Lung (tissue), 12 donors: ENCODE data around the gene POMT2. TPM values are rescaled to one million over a fixed set of nuclear protein-coding genes. Genes with fewer than 3 reads are reported as not detected.

Source experiments
- ATAC-seq: fragments of 200-7000 bp; cut with Tn5 transposase; one replicate; pipeline ENCODE4 v1.9.1; 2020; ENCODE audit warnings: moderate number of reproducible peaks; ENCODE audit not compliant: insufficient read depth, low FRiP score
- DNase-seq, 3 donors: peaks; one replicate each; pipeline ENCODE4 v3.0.0-alpha.2; 2013 to 2017
- H3K27ac ChIP-seq, 2 donors: one replicate each; pipeline ENCODE4 v1.5.1; 2013; ENCODE audit warnings: mild to moderate bottlenecking in 2 of 2, moderate library complexity in 2 of 2, control low read depth in 1 of 2, inconsistent platforms in 1 of 2, low read depth in 1 of 2, low read length in 1 of 2
- H3K27me3 ChIP-seq, 3 donors: one replicate each; pipeline ENCODE4 v1.5.1; 2013; ENCODE audit warnings: low read length in 2 of 3; ENCODE audit not compliant: control insufficient read depth in 3 of 3, insufficient read depth in 3 of 3
- H3K36me3 ChIP-seq, 4 donors: one replicate each; pipeline ENCODE4 v1.5.1; 2013; ENCODE audit warnings: low read length in 4 of 4, mild to moderate bottlenecking in 1 of 4, moderate library complexity in 1 of 4; ENCODE audit not compliant: control insufficient read depth in 4 of 4, insufficient read depth in 4 of 4
- H3K4me1 ChIP-seq, 5 donors: one replicate each; pipeline ENCODE4 v1.5.1; 2013; ENCODE audit warnings: low read length in 5 of 5, mild to moderate bottlenecking in 2 of 5, moderate library complexity in 1 of 5; ENCODE audit not compliant: control insufficient read depth in 5 of 5, insufficient read depth in 5 of 5
- H3K4me3 ChIP-seq: one replicate; pipeline ENCODE4 v1.5.1; 2013; ENCODE audit warnings: mild to moderate bottlenecking, control low read depth, moderate library complexity
- H3K9ac ChIP-seq, 2 donors: one replicate each; pipeline ENCODE4 v1.5.1; 2013; ENCODE audit warnings: low read length in 2 of 2, control low read depth in 1 of 2; ENCODE audit not compliant: insufficient read depth in 1 of 2
- H3K9me3 ChIP-seq, 4 donors: one replicate each; pipeline ENCODE4 v1.5.1; 2013; ENCODE audit warnings: low read length in 3 of 4, mild to moderate bottlenecking in 1 of 4, moderate library complexity in 1 of 4; ENCODE audit not compliant: control insufficient read depth in 4 of 4, insufficient read depth in 3 of 4
- WGBS, 2 donors: extraction: QIAGEN DNeasy Blood & Tissue Kit; methylation state at CpG; one replicate each; pipeline ENCODE4 v1.1.7; 2013; 5-methylcytosine and 5-hydroxymethylcytosine counted together
- polyA plus RNA-seq, 2 donors: library from polyadenylated mRNA; stranded (reverse); fragments of 200-250 nt; gene quantifications; one replicate each; pipeline ENCODE4 v1.2.1, GENCODE V29; 2013
- total RNA-seq, 2 donors: library from RNA; depleted of rRNA in 1 of 2; stranded (reverse); fragments of >200 nt in 1 of 2; gene quantifications; one replicate each; pipeline ENCODE4 v1.2.1, GENCODE V29; 2014 to 2021
- TF ChIP-seq, protein P1 (sequence below): IDR thresholded peaks from 2 replicates; pipeline ENCODE4 v1.5.1; 2012; ENCODE audit warnings: mild to moderate bottlenecking; ENCODE audit errors: control extremely low read depth, extremely low read depth
- donor health status: control.
- donor health status: control.
- donor health status: Bipolar disorder and iron deficiency.
- donor health status: healthy.
- donor health status: DM: yes; HTN: yes; CAD: no.

Gene POMT2
- total and polyA plus RNA-seq, 4 donors, result 10.0 to 43.1 (median 14.2) TPM

GRCh38 chr14:77347751-77348150, 27.1 kb upstream of the POMT2 start:
- H3K4me3 ChIP-seq, result no peak overlapping the region
- H3K27me3 ChIP-seq, result no peaks in the 10 kb centered on the region
- ATAC-seq, result no peak
- no peaks in the 10 kb centered on the region for H3K4me1 ChIP-seq
- H3K36me3 ChIP-seq, result peaks cover 0 to 18% (median 9%) of the 10 kb centered on the region in 4 donors
- no peaks in the 10 kb centered on the region for H3K9me3 ChIP-seq
- TF ChIP-seq, protein P1, sequence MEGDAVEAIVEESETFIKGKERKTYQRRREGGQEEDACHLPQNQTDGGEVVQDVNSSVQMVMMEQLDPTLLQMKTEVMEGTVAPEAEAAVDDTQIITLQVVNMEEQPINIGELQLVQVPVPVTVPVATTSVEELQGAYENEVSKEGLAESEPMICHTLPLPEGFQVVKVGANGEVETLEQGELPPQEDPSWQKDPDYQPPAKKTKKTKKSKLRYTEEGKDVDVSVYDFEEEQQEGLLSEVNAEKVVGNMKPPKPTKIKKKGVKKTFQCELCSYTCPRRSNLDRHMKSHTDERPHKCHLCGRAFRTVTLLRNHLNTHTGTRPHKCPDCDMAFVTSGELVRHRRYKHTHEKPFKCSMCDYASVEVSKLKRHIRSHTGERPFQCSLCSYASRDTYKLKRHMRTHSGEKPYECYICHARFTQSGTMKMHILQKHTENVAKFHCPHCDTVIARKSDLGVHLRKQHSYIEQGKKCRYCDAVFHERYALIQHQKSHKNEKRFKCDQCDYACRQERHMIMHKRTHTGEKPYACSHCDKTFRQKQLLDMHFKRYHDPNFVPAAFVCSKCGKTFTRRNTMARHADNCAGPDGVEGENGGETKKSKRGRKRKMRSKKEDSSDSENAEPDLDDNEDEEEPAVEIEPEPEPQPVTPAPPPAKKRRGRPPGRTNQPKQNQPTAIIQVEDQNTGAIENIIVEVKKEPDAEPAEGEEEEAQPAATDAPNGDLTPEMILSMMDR, result no peak
- no peak overlapping the region for H3K9ac ChIP-seq
- WGBS, 2 donors, result 21 to 60% methylated on average over 3 of the region's 3 CpGs
- DNase-seq, result peak in 2 of 3 donors; percentile 20 to 27
- H3K27ac ChIP-seq, result no peak overlapping the region

DNA sequence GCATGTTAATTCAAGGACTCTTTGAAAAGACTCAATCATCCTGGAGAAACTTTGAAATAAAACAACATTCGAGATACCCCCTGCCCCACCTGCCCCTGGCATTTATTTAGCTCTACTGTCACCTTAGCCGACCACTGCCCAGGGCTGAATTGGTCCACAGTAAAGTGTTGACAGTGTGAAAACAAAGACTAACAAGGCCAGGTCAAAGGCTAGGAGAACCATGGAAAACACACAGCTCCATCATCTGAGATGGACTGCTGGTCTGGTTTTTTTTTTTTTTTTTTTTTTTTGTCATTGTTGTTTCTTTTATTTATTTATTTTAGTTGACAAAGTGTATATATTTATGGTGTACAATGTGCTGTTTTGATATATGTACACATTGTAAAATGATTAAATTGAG, 25.8 kb upstream of the POMT2 start:
- no peaks in the 10 kb centered on the region for H3K27me3 ChIP-seq
- no peak overlapping the region for H3K4me3 ChIP-seq
- no peak overlapping the region for H3K9ac ChIP-seq
- ATAC-seq, result no peak
- no peak for DNase-seq
- 88 to 89% methylated on average over 2 of the region's 2 CpGs for WGBS, 2 donors
- no peaks in the 10 kb centered on the region for H3K4me1 ChIP-seq
- peaks cover 2 to 24% (median 14%) of the 10 kb centered on the region in 4 donors for H3K36me3 ChIP-seq
- no peaks in the 10 kb centered on the region for H3K9me3 ChIP-seq
- TF ChIP-seq, protein P1, result no peak
- H3K27ac ChIP-seq, result no peak overlapping the region

DNA sequence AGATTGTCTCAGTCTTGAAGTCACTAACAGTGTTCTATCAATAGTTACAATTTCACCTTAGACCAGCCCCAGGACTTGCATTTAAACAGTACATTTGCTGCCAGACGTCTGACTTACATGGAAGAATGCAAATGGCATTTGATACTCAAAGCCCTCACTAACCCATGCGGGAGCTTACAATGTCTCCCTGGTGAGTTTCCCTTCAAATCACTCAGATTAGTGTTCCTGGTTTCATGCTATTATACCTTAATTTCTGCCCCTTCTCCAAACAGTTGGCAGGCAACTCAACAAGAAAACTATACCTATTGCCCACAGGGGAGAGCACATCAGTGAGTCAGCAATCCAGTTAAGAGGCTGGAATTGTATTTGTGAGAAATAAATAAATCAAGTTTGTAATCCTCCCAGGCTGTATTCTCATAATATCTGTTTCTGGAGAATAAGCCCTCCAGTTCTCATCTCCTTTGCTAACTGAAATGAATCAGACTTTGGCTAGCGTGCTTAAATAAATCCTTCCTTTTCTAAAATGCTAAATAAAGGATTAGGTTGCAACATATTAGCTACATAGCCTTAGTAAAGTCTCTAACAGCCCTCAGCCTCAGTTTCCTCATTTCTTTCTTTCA, 23.8 kb upstream of the POMT2 start:
- H3K9ac ChIP-seq, result no peak overlapping the region
- no peak overlapping the region for H3K4me3 ChIP-seq
- no peaks in the 10 kb centered on the region for H3K27me3 ChIP-seq
- peaks cover 7 to 21% (median 14%) of the 10 kb centered on the region in 4 donors for H3K36me3 ChIP-seq
- H3K9me3 ChIP-seq, result no peaks in the 10 kb centered on the region
- H3K4me1 ChIP-seq, result no peaks in the 10 kb centered on the region
- DNase-seq, result no peak
- 88 to 91% methylated on average over 3 of the region's 3 CpGs for WGBS, 2 donors
- no peak for ATAC-seq
- no peak overlapping the region for H3K27ac ChIP-seq
- TF ChIP-seq, protein P1, result no peak

DNA sequence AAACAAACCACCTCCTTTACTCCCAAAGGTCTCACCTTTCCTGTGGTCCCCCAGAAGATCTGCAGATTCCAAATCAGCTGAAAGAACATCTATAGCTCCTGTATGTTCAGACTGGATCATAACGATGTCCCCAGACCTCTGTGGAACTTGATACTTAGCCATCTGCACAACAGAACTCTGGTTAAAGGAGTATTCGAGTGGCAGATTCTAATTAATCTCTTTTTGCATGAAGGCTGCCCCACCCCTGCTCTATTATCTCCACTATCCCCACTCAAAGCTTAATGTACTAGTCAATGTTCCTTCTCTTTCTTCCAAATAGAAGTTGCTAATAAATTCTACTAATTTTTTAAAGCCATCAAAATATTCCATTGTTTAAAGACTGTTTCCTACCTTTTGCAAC, 23.0 kb upstream of the POMT2 start:
- TF ChIP-seq, protein P1, result no peak
- Histone ChIP-seq H3K4me3 (no peak overlapping the region), H3K27ac (no peak overlapping the region), H3K36me3 (peaks cover 6 to 21% (median 14%) of the 10 kb centered on the region in 4 donors), H3K4me1 (no peaks in the 10 kb centered on the region), H3K9me3 (no peaks in the 10 kb centered on the region), H3K9ac (no peak overlapping the region), H3K27me3 (no peaks in the 10 kb centered on the region)
- 92 to 94% methylated on average over 2 of the region's 2 CpGs for WGBS, 2 donors
- DNase-seq, result no peak
- ATAC-seq, result no peak
